Astrocyte (in vitro differentiated cells and primary cell): ENCODE data around the gene HOXB1. TPM values are rescaled to one million over a fixed set of nuclear protein-coding genes. Genes with fewer than 3 reads are reported as not detected.

Experiments
- DNase-seq: peaks from one replicate; pipeline ENCODE4 v3.0.0-alpha.2; 2010; ENCODE audit warnings: low read depth
- FAIRE-seq: peaks from 2 replicates; lab custom pipeline; 2011; peaks lifted over from hg19 to GRCh38; lab: Jason Lieb, UNC
- H2AFZ ChIP-seq: 2 replicates; pipeline ENCODE4 v1.6.0; 2012; ENCODE audit warnings: low read depth, low read length, inconsistent platforms
- H3K27ac ChIP-seq: 2 replicates; pipeline ENCODE4 v1.5.1; 2011; ENCODE audit warnings: low read depth, low read length, inconsistent platforms
- H3K27me3 ChIP-seq: 2 replicates; pipeline ENCODE4 v1.6.0; 2011; ENCODE audit warnings: low read length, inconsistent platforms; ENCODE audit not compliant: insufficient read depth
- H3K36me3 ChIP-seq: 2 replicates; pipeline ENCODE4 v1.5.1; 2011; ENCODE audit warnings: low read length, inconsistent platforms; ENCODE audit not compliant: insufficient read depth
- H3K4me1 ChIP-seq: 2 replicates; pipeline ENCODE4 v1.5.1; 2011; ENCODE audit warnings: low read length, inconsistent platforms; ENCODE audit not compliant: insufficient read depth
- H3K4me2 ChIP-seq: 2 replicates; pipeline ENCODE4 v1.6.0; 2012; ENCODE audit warnings: low read length, inconsistent platforms
- H3K4me3 ChIP-seq: 2 replicates; pipeline ENCODE4 v1.5.1; 2011; ENCODE audit warnings: low read depth, mild to moderate bottlenecking, low read length, inconsistent platforms; ENCODE audit not compliant: insufficient read depth
- H3K79me2 ChIP-seq: 2 replicates; pipeline ENCODE4 v1.6.0; 2012; ENCODE audit warnings: mild to moderate bottlenecking, low read length, inconsistent platforms; ENCODE audit not compliant: insufficient read depth
- H3K9ac ChIP-seq: 2 replicates; pipeline ENCODE4 v1.6.0; 2012; ENCODE audit warnings: mild to moderate bottlenecking, low read length, inconsistent platforms
- H3K9me3 ChIP-seq: 2 replicates; pipeline ENCODE4 v1.5.1; 2012; ENCODE audit warnings: low read depth, mild to moderate bottlenecking, low read length, inconsistent platforms; ENCODE audit not compliant: insufficient read depth
- H4K20me1 ChIP-seq: 2 replicates; pipeline ENCODE4 v1.6.0; 2012; ENCODE audit warnings: low read length, inconsistent platforms; ENCODE audit not compliant: insufficient read depth
- H3K27ac Mint-ChIP-seq: one replicate; pipeline ENCODE4 v1.8.0; 2021; ENCODE audit warnings: mild to moderate bottlenecking, mixed read lengths; ENCODE audit not compliant: unreplicated experiment
- H3K27me3 Mint-ChIP-seq: one replicate; pipeline ENCODE4 v1.8.0; 2021; ENCODE audit warnings: low read depth, mixed read lengths; ENCODE audit not compliant: unreplicated experiment
- H3K36me3 Mint-ChIP-seq: one replicate; pipeline ENCODE4 v1.8.0; 2021; ENCODE audit warnings: low read depth, mixed read lengths; ENCODE audit not compliant: unreplicated experiment
- H3K4me1 Mint-ChIP-seq: one replicate; pipeline ENCODE4 v1.8.0; 2021; ENCODE audit warnings: low read depth, mixed read lengths; ENCODE audit not compliant: unreplicated experiment
- H3K4me3 Mint-ChIP-seq: one replicate; pipeline ENCODE4 v1.8.0; 2021; ENCODE audit warnings: mild to moderate bottlenecking, moderate library complexity, mixed read lengths; ENCODE audit not compliant: unreplicated experiment
- H3K9me3 Mint-ChIP-seq: one replicate; pipeline ENCODE4 v1.8.0; 2021; ENCODE audit warnings: mild to moderate bottlenecking, mixed read lengths; ENCODE audit not compliant: unreplicated experiment
- CTCF ChIP-seq: IDR thresholded peaks from 2 replicates; pipeline ENCODE4 v1.5.1; 2011; ENCODE audit warnings: low read depth, mild to moderate bottlenecking, inconsistent platforms, low read length, moderate library complexity; ENCODE audit not compliant: insufficient read depth
- EZH2 ChIP-seq: IDR thresholded peaks from 2 replicates; pipeline ENCODE4 v1.6.1; 2012; ENCODE audit warnings: mild to moderate bottlenecking, low read length, inconsistent platforms; ENCODE audit not compliant: insufficient read depth
- total RNA-seq: library from RNA; stranded (reverse); gene quantifications from 2 replicates; pipeline ENCODE4 v1.2.1, GENCODE V29; 2021

Gene HOXB1
- total RNA-seq, 1 donor from 2014 or later, result not detected

- Mint-ChIP-seq H3K4me3 (no peak overlapping the region), H3K4me1 (no peaks in the 10 kb centered on the region), H3K27ac (no peak overlapping the region), H3K9me3 (peaks cover 16% of the 10 kb centered on the region), H3K36me3 (no peaks in the 10 kb centered on the region), H3K27me3 (peaks cover 22% of the 10 kb centered on the region)
- peaks cover 3% of the 10 kb centered on the region for H4K20me1 ChIP-seq
- TF ChIP-seq EZH2, result no peak
- no peak for TF ChIP-seq CTCF
- no peaks in the 10 kb centered on the region for H3K9me3 ChIP-seq
- H3K36me3 ChIP-seq, result no peaks in the 10 kb centered on the region
- no peak overlapping the region for H3K4me3 ChIP-seq
- FAIRE-seq, result no peak
- peaks cover 95% of the 10 kb centered on the region for H3K79me2 ChIP-seq
- no peak overlapping the region for H2AFZ ChIP-seq
- H3K27ac ChIP-seq, result peak overlapping the region; percentile 65
- no peak for DNase-seq
- H3K4me2 ChIP-seq, result peak overlapping the region; percentile 86
- H3K4me1 ChIP-seq, result peaks cover 22% of the 10 kb centered on the region
- peaks cover 89% of the 10 kb centered on the region for H3K27me3 ChIP-seq
- peak overlapping the region; percentile 62 for H3K9ac ChIP-seq
These were observed 35.9 kb upstream of the HOXB1 start for GRCh38 chr17:48566717-48567116.

GRCh38 chr17:48565925-48566710 lies 35.3 kb upstream of the HOXB1 start:
- Histone ChIP-seq H3K79me2 (peaks cover 95% of the 10 kb centered on the region), H3K36me3 (no peaks in the 10 kb centered on the region), H2AFZ (no peak overlapping the region), H3K27me3 (peaks cover 89% of the 10 kb centered on the region), H3K4me1 (peaks cover 26% of the 10 kb centered on the region), H3K4me3 (no peak overlapping the region), H4K20me1 (peaks cover 9% of the 10 kb centered on the region), H3K4me2 (peak overlapping the region; percentile 86), H3K9me3 (no peaks in the 10 kb centered on the region), H3K9ac (peak overlapping the region; percentile 76), H3K27ac (peak overlapping the region; percentile 65)
- peaks cover 28% of the 10 kb centered on the region for H3K27me3 Mint-ChIP-seq
- no peak overlapping the region for H3K4me3 Mint-ChIP-seq
- peaks cover 16% of the 10 kb centered on the region for H3K9me3 Mint-ChIP-seq
- no peak overlapping the region for H3K27ac Mint-ChIP-seq
- no peaks in the 10 kb centered on the region for H3K4me1 Mint-ChIP-seq
- TF ChIP-seq EZH2 (no peak), CTCF (no peak)
- FAIRE-seq (no peak), DNase-seq (no peak)
- no peaks in the 10 kb centered on the region for H3K36me3 Mint-ChIP-seq

- Histone ChIP-seq H3K4me1 (peaks cover 23% of the 10 kb centered on the region), H3K9me3 (no peaks in the 10 kb centered on the region), H2AFZ (no peak overlapping the region), H3K27me3 (peaks cover 85% of the 10 kb centered on the region), H3K79me2 (peaks cover 94% of the 10 kb centered on the region), H3K36me3 (no peaks in the 10 kb centered on the region), H3K4me2 (peak overlapping the region; percentile 86), H4K20me1 (peaks cover 9% of the 10 kb centered on the region), H3K9ac (peak overlapping the region; percentile 76), H3K4me3 (peak overlapping the region; percentile 34), H3K27ac (peak overlapping the region; percentile 65)
- H3K4me3 Mint-ChIP-seq, result no peak overlapping the region
- no peaks in the 10 kb centered on the region for H3K36me3 Mint-ChIP-seq
- peaks cover 20% of the 10 kb centered on the region for H3K9me3 Mint-ChIP-seq
- FAIRE-seq (no peak), DNase-seq (no peak)
- H3K4me1 Mint-ChIP-seq, result no peaks in the 10 kb centered on the region
- peaks cover 38% of the 10 kb centered on the region for H3K27me3 Mint-ChIP-seq
- TF ChIP-seq CTCF (no peak), EZH2 (no peak)
- no peak overlapping the region for H3K27ac Mint-ChIP-seq
These were observed 34.3 kb upstream of the HOXB1 start for GRCh38 chr17:48565022-48565554.
